AG08395 (cell line): Measurements from ENCODE around the gene CRNKL1.
A peak's percentile ranks its signal among the peaks of the same experiment; 100 is the strongest.
"Not testable (repeated sequence)": the region's sequence is repeated elsewhere in the genome, so short reads cannot be mapped to it uniquely, and the experiment has no call there.

Source experiments
- DNase-seq: peaks from one replicate; pipeline ENCODE4 v3.0.0; 2012; ENCODE audit warnings: mixed read lengths, low spot score

CRNKL1 gene

DNA sequence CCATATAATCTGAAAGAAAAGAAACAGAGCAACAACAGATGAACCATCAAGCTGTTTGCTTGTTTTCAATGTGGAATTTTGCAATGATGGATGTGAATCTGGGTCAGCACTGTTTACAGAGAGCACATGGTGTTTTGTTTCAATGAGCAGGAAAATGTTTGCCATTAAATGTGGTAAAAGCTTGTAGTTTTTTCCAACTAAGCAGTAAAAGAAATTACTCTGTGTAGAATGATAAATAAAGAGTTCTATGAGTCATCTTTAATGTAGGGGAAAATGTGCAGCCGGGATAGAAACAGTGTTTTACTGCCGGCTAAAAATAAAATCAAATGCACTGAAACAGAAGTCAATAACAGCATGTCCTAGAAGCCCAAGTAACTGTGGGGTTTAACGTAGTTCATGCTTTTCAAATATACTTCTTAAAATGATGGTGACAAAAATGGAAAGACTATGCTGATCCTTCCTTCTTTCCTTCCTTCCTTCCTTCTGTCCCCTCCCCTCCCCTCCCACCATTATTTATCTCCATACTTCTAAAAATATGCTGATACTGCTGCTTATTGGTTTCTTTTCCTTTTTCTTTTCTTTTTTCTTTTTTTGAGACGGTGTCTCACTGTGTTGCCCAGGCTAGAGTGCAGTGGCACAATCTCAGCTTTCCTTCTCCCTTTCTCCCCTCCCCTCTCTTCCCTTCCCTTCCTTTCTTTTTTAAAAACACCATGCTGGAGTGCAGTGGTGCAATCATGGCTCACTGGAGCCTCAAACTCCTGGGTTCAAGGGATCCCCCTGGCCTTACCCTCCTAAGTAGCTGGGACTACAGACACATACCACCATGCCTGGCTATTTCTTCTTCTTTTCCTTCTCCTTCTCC is 41.4 kb downstream of the CRNKL1 start:
- peak; percentile 53 for DNase-seq

DNA sequence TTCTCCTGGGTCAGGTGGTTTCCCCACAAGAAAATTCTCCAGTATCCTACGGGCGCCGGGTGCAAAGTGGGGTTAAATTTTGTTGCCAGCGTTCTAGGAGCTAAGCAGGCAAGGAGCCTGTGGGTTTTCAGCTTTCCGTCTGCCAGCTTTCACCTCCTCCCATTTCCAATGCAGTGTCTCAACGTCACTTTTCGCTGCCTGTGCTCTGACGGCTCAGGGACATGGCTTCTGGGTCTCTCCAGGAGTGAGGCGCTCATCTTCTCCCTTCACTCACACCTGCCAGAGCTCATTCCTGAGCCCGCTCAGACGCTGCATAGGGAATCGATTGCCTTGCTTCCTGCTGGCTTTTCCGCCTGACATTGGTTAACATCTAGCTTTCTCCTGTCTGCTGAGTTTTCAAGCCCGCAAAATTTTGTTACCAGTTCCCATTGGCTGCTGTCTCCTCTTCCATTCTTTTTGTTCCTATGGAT is 42.4 kb downstream of the CRNKL1 start:
- no peak for DNase-seq

DNA sequence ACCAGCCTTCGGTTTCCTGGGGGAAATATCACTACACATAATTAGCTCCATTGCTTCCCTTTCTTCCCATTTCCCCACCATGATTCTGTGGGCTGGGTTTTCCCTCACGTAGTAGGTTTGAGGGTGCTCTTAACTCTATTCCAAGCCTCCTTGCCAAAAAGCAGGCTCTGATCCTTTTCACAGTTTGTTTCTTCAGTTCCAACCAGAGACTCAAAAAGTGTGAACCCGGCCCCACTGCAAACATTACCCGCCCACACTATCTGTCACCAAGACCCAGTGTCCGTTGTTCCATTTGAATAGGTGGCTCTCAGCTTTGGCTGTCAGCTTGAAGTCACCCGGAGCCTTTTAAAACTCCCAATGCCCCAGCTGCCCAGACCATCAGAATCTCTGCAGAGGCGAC is 46.9 kb downstream of the CRNKL1 start:
- no peak for DNase-seq

- DNase-seq = not testable (repeated sequence)
These were observed 48.3 kb downstream of the CRNKL1 start for GRCh38 chr20:20003955-20004322.

GRCh38 chr20:20003031-20003954 is 49.0 kb downstream of the CRNKL1 start:
- DNase-seq = no peak

DNA sequence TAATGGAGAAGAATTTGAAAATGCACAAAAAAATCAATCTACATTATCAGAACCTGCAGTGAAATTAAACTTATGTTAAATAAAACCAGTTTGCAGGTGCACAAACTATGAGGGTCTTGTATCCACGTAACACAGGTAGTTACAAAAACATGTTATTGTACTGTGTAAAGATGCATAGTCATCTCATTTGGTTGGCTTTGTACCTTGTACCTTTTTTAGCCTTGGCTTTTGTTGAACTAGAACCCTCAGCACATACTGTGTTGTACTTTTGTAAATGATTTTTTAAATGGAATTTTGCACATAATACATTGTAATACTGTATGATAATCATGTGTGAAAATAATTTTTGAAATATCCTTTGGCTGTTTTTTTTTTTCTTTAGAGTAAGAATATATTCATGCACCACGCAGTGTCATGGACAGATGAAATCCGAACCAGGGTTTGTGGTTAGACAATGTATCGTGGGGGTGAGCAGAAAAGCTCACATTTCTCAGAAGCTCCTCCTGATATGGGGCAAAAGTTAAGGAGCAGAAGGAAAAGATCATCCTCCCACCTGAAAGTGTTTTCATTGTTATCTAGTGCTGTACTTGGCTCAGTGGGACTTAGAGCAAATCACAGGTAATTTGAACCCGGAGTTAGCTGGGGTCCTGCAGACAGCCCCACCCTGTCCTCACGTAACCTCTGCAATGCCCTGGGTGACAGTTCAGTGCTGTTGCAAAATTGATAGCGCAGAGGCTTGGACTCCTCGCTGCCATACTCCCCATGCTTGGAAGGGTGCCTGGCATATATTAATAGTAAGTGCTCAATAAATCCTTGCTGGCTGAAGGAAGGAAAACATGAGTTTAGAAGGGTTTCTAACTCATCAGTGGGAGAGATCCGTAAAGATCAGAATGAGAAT is 49.9 kb downstream of the CRNKL1 start:
- DNase-seq = no peak

DNA sequence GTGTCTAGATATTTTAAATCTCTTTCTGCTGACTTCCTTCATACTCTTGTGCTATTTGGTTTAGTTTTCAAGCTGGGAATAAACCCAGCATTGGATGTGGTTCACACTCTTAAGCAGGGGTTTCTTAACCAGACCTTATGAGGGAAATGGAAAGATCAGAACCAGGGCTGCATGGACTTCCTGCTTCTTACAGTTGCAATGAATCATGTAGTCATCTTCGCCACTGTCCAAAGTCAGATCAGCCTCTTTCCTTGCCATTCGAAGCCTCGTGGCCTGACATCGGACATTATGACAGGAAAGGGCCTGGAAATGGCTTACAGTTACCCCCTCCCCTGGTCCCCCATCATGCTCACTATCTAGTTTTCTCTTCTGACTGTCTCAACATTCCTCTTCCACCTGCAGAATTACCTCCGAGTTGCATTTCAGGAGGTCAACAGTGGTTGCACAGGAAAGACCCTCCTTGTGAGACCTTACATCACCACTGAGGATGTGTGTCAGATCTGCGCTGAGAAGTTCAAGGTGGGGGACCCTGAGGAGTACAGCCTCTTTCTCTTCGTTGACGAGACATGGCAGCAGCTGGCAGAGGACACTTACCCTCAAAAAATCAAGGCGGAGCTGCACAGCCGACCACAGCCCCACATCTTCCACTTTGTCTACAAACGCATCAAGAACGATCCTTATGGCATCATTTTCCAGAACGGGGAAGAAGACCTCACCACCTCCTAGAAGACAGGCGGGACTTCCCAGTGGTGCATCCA is 51.9 kb downstream of the CRNKL1 start:
- no peak for DNase-seq

DNA sequence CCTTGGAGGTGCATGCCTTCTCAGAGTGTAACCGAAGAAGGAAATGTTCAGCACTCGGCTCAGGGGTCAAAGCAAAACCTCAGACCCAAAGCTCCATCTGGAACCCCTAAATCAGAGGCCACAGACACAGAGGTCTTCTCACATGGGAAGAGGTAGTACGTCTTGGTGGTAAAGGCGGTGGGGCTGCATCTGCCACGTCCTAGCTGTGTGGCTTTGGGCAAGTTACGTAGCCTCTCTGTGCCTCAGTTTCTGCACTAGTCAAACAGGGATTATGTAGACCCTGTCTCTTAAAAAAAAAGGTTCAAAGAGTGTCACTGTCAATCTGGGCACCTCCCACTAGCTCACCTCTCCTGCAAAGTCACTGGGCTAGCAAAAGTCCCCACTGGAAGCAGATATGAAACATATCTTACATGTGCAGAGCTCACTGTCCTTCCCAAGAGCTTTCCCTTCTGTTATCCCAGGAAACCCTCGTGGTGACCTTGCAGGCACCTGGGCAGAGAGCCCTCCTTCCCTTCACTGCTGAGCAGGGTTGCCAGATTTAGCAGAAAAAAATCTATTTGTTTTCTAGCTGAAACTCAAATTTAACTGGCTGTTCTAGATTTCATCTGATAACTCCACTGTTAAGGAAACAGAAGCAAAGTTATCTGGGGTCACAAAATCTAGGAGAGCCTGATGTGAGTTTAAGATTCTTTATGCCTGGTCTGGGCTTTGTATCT is 53.1 kb downstream of the CRNKL1 start:
- no peak for DNase-seq

DNA sequence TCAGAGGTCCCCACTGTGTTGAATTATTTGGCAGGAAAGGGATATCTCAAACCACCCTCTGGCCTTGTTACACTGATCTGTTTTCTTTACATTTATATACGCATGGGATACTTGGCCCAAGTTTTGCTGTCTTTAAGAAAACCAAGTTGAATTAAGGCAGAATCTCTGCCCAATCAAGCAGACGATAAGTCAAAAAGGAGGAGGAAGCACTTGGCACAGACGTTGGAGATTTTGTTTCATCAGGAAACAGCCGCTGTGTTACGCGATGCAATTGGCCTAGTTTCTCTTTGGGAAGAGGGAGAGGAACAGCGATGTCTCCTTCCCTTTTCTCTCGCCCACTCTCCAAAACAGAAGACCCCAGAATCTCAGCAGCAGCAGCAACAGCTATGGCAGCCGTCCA is 55.3 kb downstream of the CRNKL1 start:
- DNase-seq = no peak

GRCh38 chr20:19996222-19996621 is 56.0 kb downstream of the CRNKL1 start:
- DNase-seq = no peak

DNA sequence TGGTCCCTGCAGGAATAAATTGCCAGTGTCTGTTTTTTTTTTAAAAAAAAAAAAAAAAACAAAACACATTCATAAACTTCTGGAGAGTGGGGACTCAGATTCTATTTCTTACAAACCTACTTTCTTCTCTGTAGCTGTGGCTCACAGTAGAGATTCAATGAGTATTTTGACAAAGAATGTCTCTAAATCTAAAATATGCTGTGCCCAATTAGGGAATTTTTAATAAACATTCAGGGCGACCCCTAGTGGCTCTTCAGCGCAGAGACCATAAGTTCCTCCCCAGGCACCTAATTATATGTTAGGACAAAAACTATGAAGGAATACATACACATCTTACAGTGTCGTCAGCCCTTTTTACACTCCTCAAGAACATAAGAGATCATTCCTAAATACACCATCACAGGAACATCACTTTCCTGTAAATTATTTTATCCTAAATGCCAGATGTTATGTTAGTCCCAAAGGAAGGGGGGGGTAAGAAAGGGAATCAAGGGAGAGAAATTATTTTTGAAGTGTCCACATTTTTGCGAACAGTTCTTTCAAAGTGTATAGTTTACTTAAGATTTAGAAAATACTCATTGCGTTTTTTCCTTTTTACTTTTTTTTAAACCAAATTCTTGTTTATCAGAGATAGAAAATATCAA is 56.9 kb downstream of the CRNKL1 start:
- peak; percentile 64 for DNase-seq

DNA sequence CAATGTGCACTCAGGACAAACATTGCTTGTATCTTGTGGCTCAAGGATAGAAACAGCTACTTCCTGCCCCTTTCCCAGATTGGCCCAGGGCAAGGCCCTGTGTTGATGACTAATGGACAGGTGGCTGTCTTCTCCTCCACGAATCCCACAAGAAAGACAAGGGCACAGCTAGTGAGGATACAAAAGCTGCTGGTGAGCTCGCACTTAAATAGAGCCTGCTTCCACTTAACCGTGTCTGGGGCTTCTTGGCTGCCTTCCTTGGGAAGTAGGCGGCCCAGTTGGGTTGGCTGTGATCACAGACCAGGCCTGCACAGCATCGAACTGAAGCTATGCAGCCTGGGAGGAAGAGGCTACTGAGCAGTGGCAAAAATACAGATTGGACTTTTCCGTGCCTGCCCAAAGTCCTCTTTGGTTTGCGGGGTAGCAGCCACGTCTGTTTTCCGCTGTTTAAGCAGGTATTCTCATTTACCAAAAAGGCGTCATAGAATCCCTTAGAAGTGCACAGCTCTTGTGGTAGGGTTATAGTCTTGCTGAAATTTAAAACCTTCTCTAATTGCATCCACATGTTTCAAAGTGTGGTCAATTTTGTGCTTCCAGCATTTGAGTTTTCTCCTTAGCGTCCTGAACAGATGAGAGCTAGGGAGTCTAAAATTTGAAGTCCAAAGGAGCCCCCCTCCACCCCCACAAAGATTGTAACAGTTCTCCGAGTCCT is 58.2 kb downstream of the CRNKL1 start:
- no peak for DNase-seq

DNA sequence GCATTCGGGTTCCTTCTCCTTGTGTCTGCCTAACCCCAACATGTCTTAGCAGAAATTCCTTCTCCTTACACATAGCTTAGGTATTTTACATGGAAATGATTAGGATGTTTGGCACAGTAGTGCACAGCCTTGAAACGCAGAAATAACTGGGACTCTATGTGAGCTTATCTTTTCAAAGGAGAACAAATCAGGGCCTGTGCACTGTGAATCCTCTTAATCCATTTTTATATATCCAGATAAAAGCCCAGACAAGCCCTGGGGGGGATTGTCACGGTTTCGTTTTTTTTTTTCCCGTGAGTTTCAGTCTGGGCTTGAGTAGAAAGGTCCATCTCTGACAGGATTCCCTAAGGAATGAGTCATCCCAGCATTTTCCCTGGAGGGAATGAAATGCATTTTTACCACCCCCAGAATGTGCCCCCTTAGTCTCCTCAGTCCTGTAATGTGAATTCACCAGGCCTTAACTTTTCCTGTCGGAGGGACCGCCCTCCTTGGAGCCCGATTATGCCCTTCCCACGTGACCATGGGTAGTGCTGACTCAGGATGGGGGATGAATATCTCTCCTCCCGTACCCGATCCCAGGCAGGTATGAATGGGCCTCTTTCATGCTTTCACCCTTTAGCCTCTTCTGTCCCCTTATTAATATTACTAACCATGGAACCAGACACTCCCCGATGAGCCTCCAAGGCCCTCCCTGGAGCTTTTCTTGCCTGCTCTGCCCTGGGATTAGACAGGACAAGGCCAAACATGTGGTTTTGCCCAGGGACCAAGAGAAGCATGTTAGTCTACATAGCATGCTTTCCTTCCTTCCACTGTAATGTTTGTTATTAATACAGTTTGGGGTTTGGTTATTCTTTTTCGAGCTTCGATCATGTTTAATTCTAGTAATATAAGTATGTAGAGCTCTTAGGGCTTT is 59.0 kb downstream of the CRNKL1 start:
- peak; percentile 74 for DNase-seq

DNA sequence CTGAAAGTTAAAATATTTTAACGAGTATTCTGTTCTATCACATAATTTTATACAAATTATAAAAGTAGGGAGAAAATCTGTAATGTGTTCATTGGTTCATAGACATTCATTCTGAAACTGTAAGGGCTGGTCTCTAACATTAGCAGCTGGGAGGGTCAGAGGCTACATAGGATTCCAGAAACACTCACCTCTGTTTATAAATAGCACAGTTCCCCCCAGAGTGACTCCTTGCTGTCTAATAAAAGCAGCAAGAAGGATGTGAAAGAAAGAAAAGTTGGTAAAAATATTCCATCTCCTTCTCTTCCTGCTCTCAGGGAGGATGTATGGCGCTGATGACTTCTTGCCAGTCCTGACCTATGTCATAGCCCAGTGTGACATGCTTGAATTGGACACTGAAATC is 60.4 kb downstream of the CRNKL1 start:
- DNase-seq = no peak

- no peak for DNase-seq
These were observed 61.0 kb downstream of the CRNKL1 start for GRCh38 chr20:19991308-19991707.

DNA sequence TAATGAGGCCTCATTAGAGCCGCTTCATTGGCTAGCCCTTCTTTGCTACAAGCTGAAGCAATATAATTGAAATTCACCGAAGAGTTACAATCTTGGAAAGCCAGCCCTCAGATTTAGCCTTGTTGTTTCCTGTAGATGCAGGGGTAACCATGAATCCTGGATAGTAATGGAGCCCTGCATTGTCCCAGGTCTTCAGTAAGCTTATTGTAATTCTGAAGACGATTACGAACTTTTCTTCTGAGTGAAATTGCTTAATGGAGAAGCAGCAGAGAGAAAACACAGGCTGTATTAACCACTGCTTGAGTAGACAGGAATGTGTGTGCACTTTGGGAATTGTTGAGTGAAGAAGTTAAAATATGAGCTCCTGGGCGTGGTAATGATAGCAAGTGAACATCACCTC is 61.4 kb downstream of the CRNKL1 start:
- DNase-seq = no peak

GRCh38 chr20:19987046-19987445 is 65.2 kb downstream of the CRNKL1 start:
- no peak for DNase-seq

DNA sequence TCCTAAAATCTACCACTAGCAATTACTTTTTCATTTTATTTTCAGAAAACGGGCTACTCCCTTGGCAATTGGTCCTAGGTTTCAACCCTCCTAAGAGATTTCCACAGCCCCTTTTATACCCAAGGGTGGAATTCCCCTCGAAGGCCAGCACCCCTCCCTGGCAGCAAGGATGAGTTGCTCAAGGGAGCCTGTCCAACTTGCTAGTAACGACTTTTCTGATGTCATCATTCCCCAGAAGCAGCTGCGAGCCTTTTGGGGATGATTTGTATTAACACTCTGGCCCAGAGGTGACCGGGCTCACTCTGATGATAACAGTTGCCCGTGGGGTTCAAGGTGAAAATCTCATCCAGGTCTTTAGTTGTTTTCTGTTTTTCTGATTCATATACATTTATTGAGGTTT is 65.8 kb downstream of the CRNKL1 start:
- peak; percentile 63 for DNase-seq
